Measurements from ENCODE around the gene NRIP1.

NRIP1 gene

DNA sequence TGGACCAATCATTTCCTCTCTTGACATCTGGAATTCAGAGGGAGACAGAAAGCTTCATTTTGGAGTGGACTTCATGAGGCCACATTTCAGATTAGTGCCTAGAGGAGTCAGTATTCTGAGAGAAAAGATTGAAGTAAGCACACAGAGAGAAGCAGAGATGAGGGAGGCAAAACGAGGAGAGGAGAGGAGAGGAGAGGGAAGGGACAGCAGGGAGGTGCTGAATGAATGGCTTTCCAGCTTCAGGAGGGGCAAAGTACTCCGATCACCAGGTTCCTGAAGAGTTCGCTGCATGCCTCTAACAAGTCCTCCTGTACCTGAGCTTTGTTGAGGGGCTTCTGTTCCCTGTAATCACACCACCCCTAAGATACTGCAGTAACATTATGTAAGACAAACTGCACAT is 76.0 kb downstream of the NRIP1 start:
- Histone ChIP-seq H3K27ac (ENCODE audit: insufficient read depth in 1 of 2, low read depth in 1 of 2, low read length in 2 of 2, poor library complexity in 1 of 2, severe bottlenecking in 2 of 2) (no peak overlapping the region), H3K9me3 (ENCODE audit: control extremely low read depth in 1 of 5, control insufficient read depth in 4 of 5, insufficient read depth in 2 of 5, low read depth in 1 of 5, low read length in 4 of 5) (peaks cover 0 to 4% (median 0%) of the 10 kb centered on the region in 5 experiments), H3K27me3 (replicated peaks in 2 of 5; ENCODE audit: control insufficient read depth in 4 of 5, insufficient read depth in 5 of 5, low read length in 4 of 5) (no peaks in the 10 kb centered on the region), H3K4me1 (ENCODE audit: control extremely low read depth in 1 of 4, control insufficient read depth in 4 of 4, insufficient read depth in 4 of 4, low read length in 3 of 4) (peaks cover 0 to 29% (median 4%) of the 10 kb centered on the region in 4 experiments), H3K36me3 (ENCODE audit: control insufficient read depth in 4 of 4, insufficient read depth in 4 of 4, low read length in 3 of 4) (peaks cover 32 to 82% (median 47%) of the 10 kb centered on the region in 4 experiments), H3K4me3 (ENCODE audit: control insufficient read depth in 1 of 7, extremely low read depth in 1 of 7, insufficient read depth in 4 of 7, low read depth in 2 of 7, low read length in 6 of 7) (no peak overlapping the region)
- DNase-seq = no peak
- CTCF ChIA-PET = interaction anchor here (1.0 to 1.1 kb wide), 3 partner anchors 10 to 16 kb away, joined by 3 read pairs; no protein-coding TSS in a partner anchor
- POLR2A ChIA-PET = interaction anchor here (1.0 kb wide), 1 partner anchor 10 kb away, joined by 3 read pairs; no protein-coding TSS in a partner anchor
- WGBS (ENCODE audit: insufficient coverage) = 62% methylated on average over 2 of the region's 3 CpGs

DNA sequence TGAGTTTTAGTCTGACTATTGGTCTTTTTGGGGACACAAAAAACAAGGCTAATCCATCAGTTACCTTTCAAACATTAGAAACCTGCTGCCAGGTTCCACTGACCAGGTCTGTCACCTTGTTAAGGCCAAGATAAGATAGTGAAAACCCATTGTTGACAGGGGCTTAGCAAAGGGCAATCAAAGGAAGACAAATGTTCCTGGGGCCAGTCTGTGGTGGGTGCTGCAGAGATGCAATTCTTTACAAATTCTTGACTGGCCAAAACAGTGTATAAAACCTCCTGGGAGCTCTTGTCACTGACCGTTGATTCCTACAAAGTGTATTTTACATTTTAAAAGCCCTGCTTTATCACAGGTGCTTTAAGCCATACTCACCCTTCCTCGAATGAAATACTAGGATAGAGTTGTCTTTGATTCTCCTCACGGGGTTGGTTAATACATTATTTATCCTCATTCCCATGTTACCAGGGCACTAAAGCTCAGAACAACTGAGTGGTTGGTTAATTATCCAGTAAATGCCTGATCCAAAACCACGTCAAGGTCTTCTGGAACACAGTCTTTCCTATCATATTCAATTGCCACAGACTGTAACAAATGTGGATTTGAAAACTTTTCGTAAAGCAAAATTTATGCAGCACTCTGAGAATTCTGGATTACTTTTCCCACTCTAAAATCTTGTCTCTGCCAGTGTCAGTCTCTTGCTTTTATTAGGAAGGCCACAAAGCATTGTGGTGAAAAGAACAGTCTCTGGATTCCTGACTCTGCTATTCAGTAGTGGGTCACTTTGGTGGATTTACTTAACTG is 77.2 kb downstream of the NRIP1 start:
- no peak for DNase-seq
- H3K9me3 ChIP-seq (ENCODE audit: control extremely low read depth in 1 of 5, control insufficient read depth in 4 of 5, insufficient read depth in 2 of 5, low read depth in 1 of 5, low read length in 4 of 5) = peaks cover 0 to 4% (median 0%) of the 10 kb centered on the region in 5 experiments
- 100% methylated on average over 2 of the region's 5 CpGs for WGBS (ENCODE audit: insufficient coverage)
- H3K4me3 ChIP-seq (ENCODE audit: control insufficient read depth in 1 of 7, extremely low read depth in 1 of 7, insufficient read depth in 4 of 7, low read depth in 2 of 7, low read length in 6 of 7) = no peak overlapping the region
- H3K36me3 ChIP-seq (ENCODE audit: control insufficient read depth in 4 of 4, insufficient read depth in 4 of 4, low read length in 3 of 4) = peaks cover 32 to 87% (median 50%) of the 10 kb centered on the region in 4 experiments
- no peaks in the 10 kb centered on the region for H3K27me3 ChIP-seq (replicated peaks in 2 of 5; ENCODE audit: control insufficient read depth in 4 of 5, insufficient read depth in 5 of 5, low read length in 4 of 5)
- ChIA-PET CTCF (interaction anchor here (1.1 to 1.5 kb wide), 3 partner anchors 15 to 54 kb away, joined by 3 read pairs; no protein-coding TSS in a partner anchor), POLR2A (no interaction called here)
- no peak overlapping the region for H3K27ac ChIP-seq (ENCODE audit: insufficient read depth in 1 of 2, low read depth in 1 of 2, low read length in 2 of 2, poor library complexity in 1 of 2, severe bottlenecking in 2 of 2)
- peaks cover 0 to 29% (median 4%) of the 10 kb centered on the region in 4 experiments for H3K4me1 ChIP-seq (ENCODE audit: control extremely low read depth in 1 of 4, control insufficient read depth in 4 of 4, insufficient read depth in 4 of 4, low read length in 3 of 4)

DNA sequence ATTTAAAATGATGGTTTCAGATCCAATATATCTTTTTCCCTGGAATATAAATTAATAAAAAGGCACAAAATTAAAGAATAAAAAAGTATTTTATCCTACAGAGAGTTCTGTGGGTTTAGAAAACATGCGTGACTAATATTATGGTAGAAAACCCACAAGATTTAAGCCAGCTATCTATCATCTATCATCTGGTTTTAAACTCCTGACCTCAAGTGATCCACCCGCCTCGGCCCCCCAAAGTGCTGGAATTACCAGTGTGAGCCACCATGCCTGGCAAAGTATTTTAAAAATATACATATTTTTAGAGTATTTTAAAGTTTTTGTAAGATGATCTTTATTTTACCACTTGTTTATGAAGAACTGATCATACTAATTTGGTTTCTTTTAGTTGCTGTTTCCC is 79.5 kb downstream of the NRIP1 start:
- peak in 1 of 3 donors; percentile 53 for DNase-seq
- CTCF ChIA-PET = interaction anchor here (1.4 to 1.6 kb wide), 2 partner anchors 12 to 20 kb away, joined by 4 read pairs; no protein-coding TSS in a partner anchor
- Histone ChIP-seq H3K4me1 (ENCODE audit: control extremely low read depth in 1 of 4, control insufficient read depth in 4 of 4, insufficient read depth in 4 of 4, low read length in 3 of 4) (peaks cover 0 to 13% (median 5%) of the 10 kb centered on the region in 4 experiments), H3K27ac (ENCODE audit: insufficient read depth in 1 of 2, low read depth in 1 of 2, low read length in 2 of 2, poor library complexity in 1 of 2, severe bottlenecking in 2 of 2) (no peak overlapping the region), H3K27me3 (replicated peaks in 2 of 5; ENCODE audit: control insufficient read depth in 4 of 5, insufficient read depth in 5 of 5, low read length in 4 of 5) (no peaks in the 10 kb centered on the region), H3K9me3 (ENCODE audit: control extremely low read depth in 1 of 5, control insufficient read depth in 4 of 5, insufficient read depth in 2 of 5, low read depth in 1 of 5, low read length in 4 of 5) (peaks cover 0 to 4% (median 0%) of the 10 kb centered on the region in 5 experiments), H3K36me3 (ENCODE audit: control insufficient read depth in 4 of 4, insufficient read depth in 4 of 4, low read length in 3 of 4) (peaks cover 31 to 81% (median 39%) of the 10 kb centered on the region in 4 experiments), H3K4me3 (ENCODE audit: control insufficient read depth in 1 of 7, extremely low read depth in 1 of 7, insufficient read depth in 4 of 7, low read depth in 2 of 7, low read length in 6 of 7) (no peak overlapping the region)
- POLR2A ChIA-PET = no interaction called here
- WGBS (ENCODE audit: insufficient coverage) = no CpG with 5 or more reads among the region's 3 CpGs

DNA sequence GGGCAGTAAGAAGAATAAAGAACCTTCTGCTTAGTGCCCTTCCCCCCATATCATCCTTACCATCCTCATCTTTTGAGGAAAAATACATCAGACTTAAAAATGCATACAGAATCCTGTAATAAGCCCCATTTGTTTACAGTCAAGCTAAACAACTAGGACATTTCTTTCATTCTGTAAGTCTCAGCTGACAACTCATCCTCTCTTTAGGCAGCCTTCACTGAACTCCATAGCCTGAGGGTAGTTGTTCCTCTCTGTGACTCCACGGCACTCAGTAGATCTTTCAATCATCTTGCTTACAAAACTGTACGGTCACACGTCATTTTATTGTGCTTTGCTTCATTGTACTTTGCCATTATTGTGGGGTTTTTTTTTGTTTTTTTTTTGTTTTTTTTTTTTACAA is 82.5 kb downstream of the NRIP1 start:
- H3K4me1 ChIP-seq (ENCODE audit: control extremely low read depth in 1 of 4, control insufficient read depth in 4 of 4, insufficient read depth in 4 of 4, low read length in 3 of 4) = peaks cover 0 to 15% (median 4%) of the 10 kb centered on the region in 4 experiments
- ChIA-PET POLR2A (no interaction called here), CTCF (interaction anchor here (1.4 to 2.1 kb wide), 5 partner anchors 11 to 571 kb away, joined by 3 to 9 read pairs (median 4); no protein-coding TSS in a partner anchor)
- H3K9me3 ChIP-seq (ENCODE audit: control extremely low read depth in 1 of 5, control insufficient read depth in 4 of 5, insufficient read depth in 2 of 5, low read depth in 1 of 5, low read length in 4 of 5) = peaks cover 0 to 4% (median 0%) of the 10 kb centered on the region in 5 experiments
- DNase-seq = no peak
- 100% methylated on average over 1 of the region's 3 CpGs for WGBS (ENCODE audit: insufficient coverage)
- H3K27ac ChIP-seq (ENCODE audit: insufficient read depth in 1 of 2, low read depth in 1 of 2, low read length in 2 of 2, poor library complexity in 1 of 2, severe bottlenecking in 2 of 2) = no peak overlapping the region
- no peak overlapping the region for H3K4me3 ChIP-seq (ENCODE audit: control insufficient read depth in 1 of 7, extremely low read depth in 1 of 7, insufficient read depth in 4 of 7, low read depth in 2 of 7, low read length in 6 of 7)
- H3K36me3 ChIP-seq (ENCODE audit: control insufficient read depth in 4 of 4, insufficient read depth in 4 of 4, low read length in 3 of 4) = peaks cover 19 to 69% (median 29%) of the 10 kb centered on the region in 4 experiments
- no peaks in the 10 kb centered on the region for H3K27me3 ChIP-seq (replicated peaks in 2 of 5; ENCODE audit: control insufficient read depth in 4 of 5, insufficient read depth in 5 of 5, low read length in 4 of 5)

DNA sequence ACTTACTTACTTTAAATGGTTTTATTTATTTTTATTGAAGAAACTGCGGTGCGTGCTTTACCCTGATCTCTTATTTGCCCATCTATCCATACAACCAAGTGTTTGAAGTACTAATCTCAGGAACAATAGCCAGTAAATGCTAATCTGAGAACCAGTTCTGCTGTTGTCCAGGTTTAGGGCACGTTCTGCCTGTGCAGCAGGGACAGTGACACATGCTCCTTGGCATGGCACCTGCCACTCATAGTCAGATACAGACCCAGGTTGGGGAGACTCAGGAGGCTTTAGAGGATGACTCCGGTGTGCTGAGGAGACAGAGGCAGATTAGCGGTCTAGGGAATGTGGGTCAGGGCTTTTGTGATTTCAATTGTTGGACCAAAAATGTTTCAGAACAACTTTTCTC is 83.6 kb downstream of the NRIP1 start:
- no peak for DNase-seq
- 90% methylated on average over 4 of the region's 5 CpGs for WGBS (ENCODE audit: insufficient coverage)
- POLR2A ChIA-PET = no interaction called here

DNA sequence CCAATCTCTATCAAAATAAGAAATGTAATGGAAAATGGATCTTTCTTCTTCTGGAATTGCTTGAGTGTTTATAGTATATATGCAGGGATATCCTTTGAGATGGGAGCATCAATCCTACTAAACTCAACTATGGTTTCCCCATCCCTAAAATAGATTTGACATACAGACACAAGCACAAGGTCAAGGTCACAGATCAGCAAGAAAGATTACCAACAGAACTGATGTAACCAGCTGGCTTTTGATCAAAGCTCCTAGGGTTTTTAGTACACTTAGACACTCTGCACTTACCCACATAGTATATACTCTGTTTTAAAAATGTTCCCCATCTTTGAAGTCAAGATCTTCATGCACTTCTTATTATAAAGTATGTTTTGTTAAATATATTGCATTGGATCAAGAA is 85.5 kb downstream of the NRIP1 start:
- Histone ChIP-seq H3K27me3 (replicated peaks in 2 of 5; ENCODE audit: control insufficient read depth in 4 of 5, insufficient read depth in 5 of 5, low read length in 4 of 5) (no peaks in the 10 kb centered on the region), H3K36me3 (ENCODE audit: control insufficient read depth in 4 of 4, insufficient read depth in 4 of 4, low read length in 3 of 4) (peaks cover 14 to 55% (median 20%) of the 10 kb centered on the region in 4 experiments), H3K4me1 (ENCODE audit: control extremely low read depth in 1 of 4, control insufficient read depth in 4 of 4, insufficient read depth in 4 of 4, low read length in 3 of 4) (peaks cover 0 to 27% (median 6%) of the 10 kb centered on the region in 4 experiments), H3K27ac (ENCODE audit: insufficient read depth in 1 of 2, low read depth in 1 of 2, low read length in 2 of 2, poor library complexity in 1 of 2, severe bottlenecking in 2 of 2) (no peak overlapping the region), H3K9me3 (ENCODE audit: control extremely low read depth in 1 of 5, control insufficient read depth in 4 of 5, insufficient read depth in 2 of 5, low read depth in 1 of 5, low read length in 4 of 5) (peaks cover 0 to 4% (median 0%) of the 10 kb centered on the region in 5 experiments), H3K4me3 (ENCODE audit: control insufficient read depth in 1 of 7, extremely low read depth in 1 of 7, insufficient read depth in 4 of 7, low read depth in 2 of 7, low read length in 6 of 7) (no peak overlapping the region)
- POLR2A ChIA-PET = no interaction called here
- DNase-seq = no peak
- CTCF ChIA-PET = interaction anchor here (0.6 to 1.6 kb wide), 5 partner anchors 10 to 574 kb away, joined by 3 to 4 read pairs (median 3); no protein-coding TSS in a partner anchor

More for the DNA sequence above, 83.6 kb downstream of the NRIP1 start:
- H3K27me3 ChIP-seq (replicated peaks in 2 of 5; ENCODE audit: control insufficient read depth in 4 of 5, insufficient read depth in 5 of 5, low read length in 4 of 5) = no peaks in the 10 kb centered on the region
- no peak overlapping the region for H3K4me3 ChIP-seq (ENCODE audit: control insufficient read depth in 1 of 7, extremely low read depth in 1 of 7, insufficient read depth in 4 of 7, low read depth in 2 of 7, low read length in 6 of 7)
- CTCF ChIA-PET = no interaction called here
- H3K9me3 ChIP-seq (ENCODE audit: control extremely low read depth in 1 of 5, control insufficient read depth in 4 of 5, insufficient read depth in 2 of 5, low read depth in 1 of 5, low read length in 4 of 5) = peaks cover 0 to 4% (median 0%) of the 10 kb centered on the region in 5 experiments
- no peak overlapping the region for H3K27ac ChIP-seq (ENCODE audit: insufficient read depth in 1 of 2, low read depth in 1 of 2, low read length in 2 of 2, poor library complexity in 1 of 2, severe bottlenecking in 2 of 2)
- H3K4me1 ChIP-seq (ENCODE audit: control extremely low read depth in 1 of 4, control insufficient read depth in 4 of 4, insufficient read depth in 4 of 4, low read length in 3 of 4) = peaks cover 0 to 23% (median 4%) of the 10 kb centered on the region in 4 experiments
- H3K36me3 ChIP-seq (ENCODE audit: control insufficient read depth in 4 of 4, insufficient read depth in 4 of 4, low read length in 3 of 4) = peaks cover 15 to 59% (median 24%) of the 10 kb centered on the region in 4 experiments

DNA sequence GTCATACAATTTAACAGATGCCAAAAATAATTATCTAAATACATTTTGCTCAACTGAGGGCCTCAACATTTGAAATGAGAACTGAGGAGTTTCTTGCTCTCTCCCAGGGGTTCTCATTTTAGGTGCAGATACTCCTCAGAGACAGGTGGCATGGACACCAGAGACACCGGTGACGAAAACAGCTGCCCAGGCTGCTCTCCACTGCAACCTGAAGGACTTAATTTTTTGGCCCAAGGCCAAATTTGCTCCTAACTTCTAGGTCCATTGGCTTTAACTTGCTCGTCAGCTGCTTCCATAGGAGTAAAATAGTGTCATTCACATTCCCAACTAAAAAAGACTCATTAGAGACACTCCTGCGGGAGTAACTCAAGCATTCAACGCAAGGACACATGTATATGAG is 87.0 kb downstream of the NRIP1 start:
- DNase-seq = peak in 1 of 3 donors; percentile 40
- 87% methylated on average over 3 of the region's 5 CpGs for WGBS (ENCODE audit: insufficient coverage)
- Histone ChIP-seq H3K4me1 (ENCODE audit: control extremely low read depth in 1 of 4, control insufficient read depth in 4 of 4, insufficient read depth in 4 of 4, low read length in 3 of 4) (peaks cover 0 to 27% (median 6%) of the 10 kb centered on the region in 4 experiments), H3K9me3 (ENCODE audit: control extremely low read depth in 1 of 5, control insufficient read depth in 4 of 5, insufficient read depth in 2 of 5, low read depth in 1 of 5, low read length in 4 of 5) (peaks cover 0 to 3% (median 0%) of the 10 kb centered on the region in 5 experiments), H3K27ac (ENCODE audit: insufficient read depth in 1 of 2, low read depth in 1 of 2, low read length in 2 of 2, poor library complexity in 1 of 2, severe bottlenecking in 2 of 2) (no peak overlapping the region), H3K27me3 (replicated peaks in 2 of 5; ENCODE audit: control insufficient read depth in 4 of 5, insufficient read depth in 5 of 5, low read length in 4 of 5) (no peaks in the 10 kb centered on the region), H3K36me3 (ENCODE audit: control insufficient read depth in 4 of 4, insufficient read depth in 4 of 4, low read length in 3 of 4) (peaks cover 2 to 47% (median 18%) of the 10 kb centered on the region in 4 experiments), H3K4me3 (ENCODE audit: control insufficient read depth in 1 of 7, extremely low read depth in 1 of 7, insufficient read depth in 4 of 7, low read depth in 2 of 7, low read length in 6 of 7) (no peak overlapping the region)
- CTCF ChIA-PET = interaction anchor here (0.7 to 1.6 kb wide), 7 partner anchors 8 to 575 kb away, joined by 3 to 4 read pairs (median 3); no protein-coding TSS in a partner anchor
- POLR2A ChIA-PET = no interaction called here
